Spinal cord (tissue), 10 donors: Measurements from ENCODE around the gene AP2B1. TPM values are rescaled to one million over a fixed set of nuclear protein-coding genes. Genes with fewer than 3 reads are reported as not detected.
A peak's percentile ranks its signal among the peaks of the same experiment; 100 is the strongest.
"Not testable (repeated sequence)": the region's sequence is repeated elsewhere in the genome, so short reads cannot be mapped to it uniquely, and the experiment has no call there.

ENCODE experiments used
- DNase-seq, 6 donors: peaks; one replicate each; pipeline versions ENCODE4 v3.0.0 to v3.0.0-alpha.2; 2013 to 2015; ENCODE audit warnings: low spot score in 6 of 6, low read depth in 4 of 6
- H3K27ac ChIP-seq: one replicate; pipeline ENCODE4 v1.5.1; 2013; ENCODE audit warnings: low read depth, low read length, control low read depth
- H3K27me3 ChIP-seq: one replicate; pipeline ENCODE4 v1.6.1; 2013; ENCODE audit warnings: low read length; ENCODE audit not compliant: control insufficient read depth, insufficient read depth
- H3K36me3 ChIP-seq: one replicate; pipeline ENCODE4 v1.6.1; 2013; ENCODE audit warnings: low read length; ENCODE audit not compliant: control insufficient read depth, insufficient read depth
- H3K4me1 ChIP-seq: one replicate; pipeline ENCODE4 v1.6.1; 2013; ENCODE audit warnings: low read length; ENCODE audit not compliant: control insufficient read depth, insufficient read depth
- H3K4me3 ChIP-seq: one replicate; pipeline ENCODE4 v1.5.1; 2013; ENCODE audit warnings: low read depth, low read length, control low read depth
- H3K9me3 ChIP-seq: one replicate; pipeline ENCODE4 v1.6.1; 2013; ENCODE audit warnings: low read length; ENCODE audit not compliant: control insufficient read depth, insufficient read depth
- WGBS: methylation state at CpG from one replicate; pipeline ENCODE4 v1.1.5; 2013; ENCODE audit warnings: missing lambda C conversion rate; ENCODE audit not compliant: insufficient coverage; 5-methylcytosine and 5-hydroxymethylcytosine counted together
- polyA plus RNA-seq, 2 donors: library from polyadenylated mRNA; unstranded; fragments of 120-200 nt; gene quantifications; one replicate each; pipeline ENCODE4 v1.2.1, GENCODE V29; 2013; ENCODE audit not compliant: insufficient read length in 2 of 2
- total RNA-seq, 2 donors: library from RNA; depleted of rRNA in 1 of 2; stranded (reverse); fragments of 120-200 nt in 1 of 2; fragments of >200 nt in 1 of 2; gene quantifications; one replicate each; pipeline versions ENCODE4 v1.2.3 to v1.2.4, GENCODE V29; 2013 to 2014
- donor health status: healthy.

The AP2B1 gene
- total and polyA plus RNA-seq, 4 donors = 115 to 287 (median 217) TPM

DNA sequence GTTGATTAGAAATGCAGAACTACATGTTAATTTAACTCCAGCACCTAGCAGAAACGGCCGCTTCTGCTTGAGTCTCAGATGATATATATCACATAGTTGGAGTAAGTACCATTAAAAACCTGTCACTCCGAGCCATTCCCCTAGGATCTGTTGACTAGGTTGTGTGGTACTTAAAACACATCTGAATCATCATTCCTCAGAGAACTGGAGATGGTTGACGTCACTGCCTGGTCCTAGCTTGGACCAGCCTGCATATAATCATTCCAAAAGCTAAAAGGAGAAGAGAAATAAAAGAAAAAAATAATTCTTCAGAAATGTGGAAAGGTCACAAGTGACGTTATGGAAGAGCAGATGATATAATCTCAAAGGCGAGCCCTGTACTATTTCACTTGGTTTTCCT, 113.0 kb downstream of the AP2B1 start:
- H3K4me1 ChIP-seq = no peaks in the 10 kb centered on the region
- WGBS = 77% methylated on average over 2 of the region's 6 CpGs
- DNase-seq = no peak
- peaks cover 3% of the 10 kb centered on the region for H3K36me3 ChIP-seq
- no peaks in the 10 kb centered on the region for H3K9me3 ChIP-seq
- no peaks in the 10 kb centered on the region for H3K27me3 ChIP-seq
- no peak overlapping the region for H3K27ac ChIP-seq
- H3K4me3 ChIP-seq = no peak overlapping the region

- DNase-seq = no peak
- peaks cover under 1% of the 10 kb centered on the region for H3K36me3 ChIP-seq
- WGBS = 100% methylated on average over 2 of the region's 5 CpGs
- no peaks in the 10 kb centered on the region for H3K4me1 ChIP-seq
- H3K27ac ChIP-seq = no peak overlapping the region
- no peak overlapping the region for H3K4me3 ChIP-seq
- H3K27me3 ChIP-seq = no peaks in the 10 kb centered on the region
- H3K9me3 ChIP-seq = no peaks in the 10 kb centered on the region
These were observed 114.4 kb downstream of the AP2B1 start for GRCh38 chr17:35701491-35701890.

DNA sequence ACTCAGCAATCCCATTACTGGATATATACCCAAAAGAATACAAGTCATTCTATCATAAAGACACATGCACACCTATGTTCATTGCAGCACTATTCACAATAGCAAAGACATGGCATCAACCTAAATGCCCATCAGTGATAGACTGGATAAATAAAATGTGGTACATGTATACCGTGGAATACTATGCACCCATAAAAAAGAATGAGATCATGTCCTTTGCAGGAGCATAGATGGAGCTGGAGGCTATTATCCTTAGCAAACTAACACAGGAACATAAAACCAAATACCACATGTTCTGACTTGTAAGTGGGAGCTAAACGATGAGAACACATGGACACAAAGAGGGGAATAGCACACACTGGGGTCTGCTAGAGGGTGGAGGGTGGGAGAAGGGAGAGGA, 116.2 kb downstream of the AP2B1 start:
- 71% methylated on average over 1 of the region's 2 CpGs for whole genome bisulfite sequencing
- not testable (repeated sequence) for DNase-seq, H3K4me1 ChIP-seq, H3K27me3 ChIP-seq, H3K27ac ChIP-seq, H3K4me3 ChIP-seq, H3K9me3 ChIP-seq, H3K36me3 ChIP-seq

DNA sequence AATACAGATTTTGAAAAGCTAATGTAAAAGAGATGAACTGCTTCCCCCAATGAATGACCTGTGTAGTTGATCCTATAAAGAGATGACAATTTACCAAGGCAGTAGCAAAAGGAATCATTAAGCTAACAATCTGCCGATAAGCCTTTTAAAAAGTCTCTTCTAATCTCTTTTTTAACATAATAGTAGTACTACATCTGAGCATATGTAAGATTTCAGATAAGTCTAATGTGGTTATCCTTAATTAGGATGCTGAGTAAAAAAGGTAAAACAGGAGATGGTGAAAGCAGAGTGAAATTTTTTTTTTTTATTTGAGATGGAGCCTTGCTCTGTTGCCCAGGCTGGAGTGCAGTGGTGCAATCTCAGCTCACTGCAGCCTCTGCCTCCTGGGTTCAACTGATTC, 118.1 kb downstream of the AP2B1 start:
- Histone ChIP-seq H3K36me3 (no peaks in the 10 kb centered on the region), H3K9me3 (no peaks in the 10 kb centered on the region), H3K4me1 (no peaks in the 10 kb centered on the region), H3K27me3 (no peaks in the 10 kb centered on the region), H3K4me3 (no peak overlapping the region), H3K27ac (no peak overlapping the region)
- DNase-seq = no peak
- whole genome bisulfite sequencing = no CpG with 5 or more reads among the region's 1 CpG

- WGBS = 83% methylated on average over 5 of the region's 5 CpGs
- Histone ChIP-seq H3K27me3 (no peaks in the 10 kb centered on the region), H3K4me3 (no peak overlapping the region), H3K36me3 (no peaks in the 10 kb centered on the region), H3K4me1 (no peaks in the 10 kb centered on the region), H3K9me3 (no peaks in the 10 kb centered on the region), H3K27ac (no peak overlapping the region)
- no peak for DNase-seq
These were observed 118.6 kb downstream of the AP2B1 start for GRCh38 chr17:35705705-35706104.

GRCh38 chr17:35708149-35708548, 121.0 kb downstream of the AP2B1 start:
- peaks cover 11% of the 10 kb centered on the region for H3K4me1 ChIP-seq

DNA sequence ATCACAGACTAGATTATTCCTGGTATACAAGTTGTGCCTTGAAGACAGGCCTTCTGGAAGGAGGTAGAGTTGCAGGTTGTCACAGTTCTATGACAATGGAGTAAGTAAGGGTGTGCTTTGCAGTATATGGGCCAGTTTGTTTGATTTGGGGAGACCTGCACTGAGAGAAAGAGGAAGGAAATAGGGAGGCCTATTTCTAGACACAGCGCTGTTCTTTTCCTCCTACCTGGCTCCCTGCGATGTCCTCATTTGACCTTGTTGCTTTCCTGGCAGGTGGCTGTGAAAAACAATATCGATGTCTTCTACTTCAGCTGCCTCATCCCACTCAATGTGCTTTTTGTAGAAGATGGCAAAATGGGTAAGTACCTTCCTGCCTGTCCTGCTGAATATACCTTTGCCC, 121.8 kb downstream of the AP2B1 start:
- H3K4me1 ChIP-seq = peaks cover 13% of the 10 kb centered on the region
- DNase-seq = no peak
- H3K4me3 ChIP-seq = no peak overlapping the region
- H3K9me3 ChIP-seq = no peaks in the 10 kb centered on the region
- H3K36me3 ChIP-seq = peaks cover 3% of the 10 kb centered on the region
- H3K27ac ChIP-seq = no peak overlapping the region
- no CpG with 5 or more reads among the region's 3 CpGs for WGBS
- no peaks in the 10 kb centered on the region for H3K27me3 ChIP-seq

More at GRCh38 chr17:35708149-35708548, 121.0 kb downstream of the AP2B1 start:
- WGBS = no CpG with 5 or more reads among the region's 3 CpGs
- H3K36me3 ChIP-seq = peaks cover 3% of the 10 kb centered on the region
- H3K27ac ChIP-seq = no peak overlapping the region
- no peaks in the 10 kb centered on the region for H3K27me3 ChIP-seq
- H3K9me3 ChIP-seq = no peaks in the 10 kb centered on the region
- no peak for DNase-seq
- H3K4me3 ChIP-seq = no peak overlapping the region

- H3K27ac ChIP-seq = no peak overlapping the region
- no peaks in the 10 kb centered on the region for H3K9me3 ChIP-seq
- no peak overlapping the region for H3K4me3 ChIP-seq
- DNase-seq = peak in 2 of 6 donors; percentile 65 to 80
- H3K4me1 ChIP-seq = peaks cover 16% of the 10 kb centered on the region
- WGBS = no CpG with 5 or more reads among the region's 3 CpGs
- peaks cover 3% of the 10 kb centered on the region for H3K36me3 ChIP-seq
- H3K27me3 ChIP-seq = no peaks in the 10 kb centered on the region
These were observed 122.8 kb downstream of the AP2B1 start for GRCh38 chr17:35709874-35710273.

- H3K9me3 ChIP-seq = no peaks in the 10 kb centered on the region
- H3K4me1 ChIP-seq = peaks cover 16% of the 10 kb centered on the region
- peak in 2 of 6 donors; percentile 22 to 61 for DNase-seq
- no peak overlapping the region for H3K27ac ChIP-seq
- no CpG with 5 or more reads among the region's 2 CpGs for WGBS
- peaks cover 3% of the 10 kb centered on the region for H3K36me3 ChIP-seq
- no peaks in the 10 kb centered on the region for H3K27me3 ChIP-seq
- no peak overlapping the region for H3K4me3 ChIP-seq
These were observed 123.8 kb downstream of the AP2B1 start for GRCh38 chr17:35710950-35711349.

DNA sequence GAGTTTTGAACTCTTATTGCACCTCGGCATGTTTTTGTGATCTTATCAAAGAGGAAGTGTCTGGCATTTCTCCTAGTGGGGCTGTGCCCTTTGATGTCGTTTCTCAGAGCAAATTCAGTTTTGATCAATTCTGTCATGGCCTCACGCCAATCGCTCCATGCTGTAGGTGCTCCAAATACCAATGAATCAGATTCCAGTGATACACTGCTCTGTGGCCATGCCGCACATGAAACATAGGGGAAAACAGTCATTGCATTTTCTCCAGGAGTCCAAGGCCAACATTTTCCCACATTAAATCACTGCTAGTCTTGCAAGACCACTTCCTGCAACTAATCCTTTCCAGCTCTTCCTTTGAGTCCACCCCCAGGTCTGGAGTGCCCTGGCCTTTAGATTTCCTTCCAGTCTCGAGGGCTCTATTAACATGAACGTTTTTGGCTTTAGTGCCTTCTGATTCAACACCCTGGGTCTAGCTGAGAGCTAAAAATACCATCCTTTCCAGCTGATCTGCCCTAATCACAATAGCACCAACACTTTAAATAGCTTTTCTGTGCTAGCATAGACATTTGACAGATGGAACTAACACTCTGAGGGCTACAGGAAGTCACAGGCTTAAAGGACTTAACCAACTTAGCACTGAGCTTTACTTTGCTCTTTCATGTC, 126.1 kb downstream of the AP2B1 start:
- no peak overlapping the region for H3K4me3 ChIP-seq
- H3K27ac ChIP-seq = peak overlapping the region; percentile 59
- H3K36me3 ChIP-seq = peaks cover 3% of the 10 kb centered on the region
- H3K4me1 ChIP-seq = peaks cover 16% of the 10 kb centered on the region
- no peaks in the 10 kb centered on the region for H3K9me3 ChIP-seq
- 13% methylated on average over 6 of the region's 7 CpGs for WGBS
- peak in 2 of 6 donors; percentile 67 to 89 for DNase-seq
- no peaks in the 10 kb centered on the region for H3K27me3 ChIP-seq
